ENCODE results near the gene CLPTM1. TPM values are rescaled to one million over a fixed set of nuclear protein-coding genes. Genes with fewer than 3 reads are reported as not detected.

The CLPTM1 gene
- total RNA-seq, 1 experiment from 2014 or later, result 138 TPM

- no peak for TF ChIP-seq EZH2 (IDR thresholded peaks at IDR 0.05; ENCODE audit: borderline replicate concordance, low read depth, low read length, poor library complexity, severe bottlenecking)
- no peak for TF ChIP-seq CTCF (conservative IDR thresholded peaks at IDR 0.05; ENCODE audit: low read depth, low read length)
- Histone ChIP-seq H3K4me3 (ENCODE audit: low read depth, low read length, poor library complexity, severe bottlenecking) (no peak overlapping the region), H3K36me3 (ENCODE audit: insufficient read depth, low read length, poor library complexity, severe bottlenecking) (no peaks in the 10 kb centered on the region), H3K9me3 (ENCODE audit: low read depth, low read length, poor library complexity, severe bottlenecking) (no peaks in the 10 kb centered on the region), H3K27ac (ENCODE audit: low read depth, low read length, poor library complexity, severe bottlenecking) (no peak overlapping the region), H3K27me3 (replicated peaks; ENCODE audit: insufficient read depth, low read depth, low read length, poor library complexity) (no peaks in the 10 kb centered on the region), H3K4me1 (ENCODE audit: insufficient read depth, low read length, poor library complexity, severe bottlenecking) (no peaks in the 10 kb centered on the region)
- no TSS peak for BruUV-seq (replicated peaks)
- ChIA-PET POLR2A (ENCODE audit: low non-redundant PET) (no interaction called here), CTCF (no interaction called here)
- DNase-seq (ENCODE audit: low spot score), result no peak
- intact Hi-C loops (cut with micrococcal nuclease; ENCODE audit: unreplicated experiment), result no loop called here
Measured at GRCh38 chr19:45008552-45008951, 53.4 kb downstream of the CLPTM1 start.

DNA sequence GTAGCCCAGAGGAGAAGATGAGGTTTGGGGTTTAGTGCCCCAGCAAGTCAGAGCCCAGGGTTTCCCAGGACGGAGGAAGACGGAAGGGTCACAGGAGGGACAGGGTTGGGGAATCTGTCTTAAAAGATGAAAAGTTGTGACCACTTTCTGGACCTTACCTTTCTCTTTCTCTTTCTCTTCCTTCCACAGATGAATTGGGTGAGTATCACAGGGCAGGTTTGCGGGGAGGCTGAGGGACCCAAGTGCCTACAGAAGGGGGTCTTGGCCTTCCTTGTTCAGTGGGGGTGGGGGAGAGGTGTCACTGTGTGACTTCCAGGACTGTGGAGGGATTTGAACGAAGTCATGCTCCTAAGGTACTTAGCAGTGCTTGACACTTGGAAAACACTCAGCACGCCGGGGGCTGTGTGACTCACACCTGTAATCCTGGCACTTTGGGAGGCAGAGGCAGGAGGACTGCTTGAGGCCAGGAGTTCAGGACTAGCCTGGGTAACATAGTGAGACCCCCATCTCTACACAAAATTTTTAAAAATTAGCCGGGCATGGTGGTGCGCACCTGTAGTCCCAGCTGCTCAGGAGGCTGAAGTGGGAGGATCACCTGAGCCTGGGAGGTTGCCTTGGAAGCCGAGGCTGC is 54.6 kb downstream of the CLPTM1 start:
- intact Hi-C loops (cut with micrococcal nuclease; ENCODE audit: unreplicated experiment), result loop anchor here (10.0 kb wide), 2 partner anchors 175 to 235 kb away; partner anchors contain the start of gene EXOC3L2
- CTCF ChIA-PET, result no interaction called here

GRCh38 chr19:45010306-45010705 is 55.1 kb downstream of the CLPTM1 start:
- DNase-seq (ENCODE audit: low spot score), result no peak
- POLR2A ChIA-PET (ENCODE audit: low non-redundant PET), result no interaction called here
- H3K27ac ChIP-seq (ENCODE audit: low read depth, low read length, poor library complexity, severe bottlenecking), result no peak overlapping the region
- no peaks in the 10 kb centered on the region for H3K27me3 ChIP-seq (replicated peaks; ENCODE audit: insufficient read depth, low read depth, low read length, poor library complexity)
- TF ChIP-seq EZH2 (IDR thresholded peaks at IDR 0.05; ENCODE audit: borderline replicate concordance, low read depth, low read length, poor library complexity, severe bottlenecking) (no peak), CTCF (conservative IDR thresholded peaks at IDR 0.05; ENCODE audit: low read depth, low read length) (no peak)
- H3K4me1 ChIP-seq (ENCODE audit: insufficient read depth, low read length, poor library complexity, severe bottlenecking), result no peaks in the 10 kb centered on the region
- H3K4me3 ChIP-seq (ENCODE audit: low read depth, low read length, poor library complexity, severe bottlenecking), result no peak overlapping the region
- H3K9me3 ChIP-seq (ENCODE audit: low read depth, low read length, poor library complexity, severe bottlenecking), result no peaks in the 10 kb centered on the region
- H3K36me3 ChIP-seq (ENCODE audit: insufficient read depth, low read length, poor library complexity, severe bottlenecking), result no peaks in the 10 kb centered on the region
- CTCF ChIA-PET, result no interaction called here
- intact Hi-C loops (cut with micrococcal nuclease; ENCODE audit: unreplicated experiment), result loop anchor here (10.0 kb wide), 2 partner anchors 174 to 234 kb away; partner anchors contain the start of gene EXOC3L2
- no TSS peak for BruUV-seq (replicated peaks)

More for the DNA sequence above, 54.6 kb downstream of the CLPTM1 start:
- DNase-seq (ENCODE audit: low spot score), result no peak
- Histone ChIP-seq H3K27ac (ENCODE audit: low read depth, low read length, poor library complexity, severe bottlenecking) (no peak overlapping the region), H3K36me3 (ENCODE audit: insufficient read depth, low read length, poor library complexity, severe bottlenecking) (no peaks in the 10 kb centered on the region), H3K9me3 (ENCODE audit: low read depth, low read length, poor library complexity, severe bottlenecking) (no peaks in the 10 kb centered on the region), H3K4me1 (ENCODE audit: insufficient read depth, low read length, poor library complexity, severe bottlenecking) (no peaks in the 10 kb centered on the region), H3K4me3 (ENCODE audit: low read depth, low read length, poor library complexity, severe bottlenecking) (no peak overlapping the region), H3K27me3 (replicated peaks; ENCODE audit: insufficient read depth, low read depth, low read length, poor library complexity) (no peaks in the 10 kb centered on the region)
- POLR2A ChIA-PET (ENCODE audit: low non-redundant PET), result no interaction called here
- no TSS peak for BruUV-seq (replicated peaks)
- TF ChIP-seq EZH2 (IDR thresholded peaks at IDR 0.05; ENCODE audit: borderline replicate concordance, low read depth, low read length, poor library complexity, severe bottlenecking) (no peak), CTCF (conservative IDR thresholded peaks at IDR 0.05; ENCODE audit: low read depth, low read length) (no peak)

All from A673 (cell line).